GM23338 (cell line): ENCODE results near the gene LCA5. TPM values are rescaled to one million over a fixed set of nuclear protein-coding genes. Genes with fewer than 3 reads are reported as not detected.

ENCODE experiments used
- ATAC-seq: fragments of 200-7000 bp; cut with Tn5 transposase; 3 replicates; pipeline ENCODE4 v1.9.1; 2020
- DNase-seq: peaks from one replicate; pipeline ENCODE4 v3.0.0-alpha.2; 2015; ENCODE audit warnings: low spot score
- H2AFZ ChIP-seq: fragments of 200-600 bp; sonication (generic); 2 replicates; pipeline ENCODE4 v1.8.0; 2016; ENCODE audit warnings: antibody characterized with exemption, mild to moderate bottlenecking, moderate library complexity
- H3F3A ChIP-seq: fragments of 200-600 bp; sonication (generic); replicated peaks from 2 replicates; pipeline ENCODE4 v1.8.0; 2017; ENCODE audit warnings: antibody characterized with exemption, mixed run types, low read depth
- H3K27ac ChIP-seq: fragments of 200-600 bp; sonication (generic); 2 replicates; pipeline ENCODE4 v1.6.1; 2016; ENCODE audit warnings: low read depth
- H3K27me3 ChIP-seq: fragments of 200-600 bp; sonication (generic); 2 replicates; pipeline ENCODE4 v1.8.0; 2016; ENCODE audit warnings: mild to moderate bottlenecking, mixed run types, moderate library complexity; ENCODE audit not compliant: insufficient read depth
- H3K36me3 ChIP-seq: fragments of 200-600 bp; sonication (generic); 2 replicates; pipeline ENCODE4 v1.8.0; 2016; ENCODE audit warnings: mild to moderate bottlenecking; ENCODE audit not compliant: insufficient read depth
- H3K4me1 ChIP-seq: fragments of 200-600 bp; sonication (generic); 2 replicates; pipeline ENCODE4 v1.8.0; 2016; ENCODE audit warnings: mild to moderate bottlenecking, moderate library complexity; ENCODE audit not compliant: insufficient read depth
- H3K4me2 ChIP-seq: fragments of 200-600 bp; sonication (generic); 2 replicates; pipeline ENCODE4 v1.7.1; 2017; ENCODE audit warnings: mixed run types
- H3K4me3 ChIP-seq: fragments of 200-600 bp; sonication (generic); 2 replicates; pipeline ENCODE4 v1.6.1; 2016; ENCODE audit warnings: mixed run types
- H3K79me2 ChIP-seq: fragments of 200-600 bp; sonication (generic); replicated peaks from 2 replicates; pipeline ENCODE4 v1.8.0; 2017; ENCODE audit warnings: mild to moderate bottlenecking; ENCODE audit not compliant: insufficient read depth
- H3K9me2 ChIP-seq: fragments of 200-600 bp; sonication (generic); 2 replicates; pipeline ENCODE4 v1.8.0; 2017; ENCODE audit not compliant: insufficient read depth
- H4K20me1 ChIP-seq: fragments of 200-600 bp; sonication (generic); replicated peaks from 2 replicates; pipeline ENCODE4 v1.8.0; 2017; ENCODE audit warnings: mild to moderate bottlenecking; ENCODE audit not compliant: insufficient read depth
- H3K27ac Mint-ChIP-seq: 2 replicates; pipeline ENCODE4 v1.8.0; 2020; ENCODE audit warnings: inconsistent platforms, mild to moderate bottlenecking, moderate library complexity, mixed read lengths
- H3K27me3 Mint-ChIP-seq: 3 replicates; pipeline ENCODE4 v1.8.0; 2022; ENCODE audit warnings: low read depth, mild to moderate bottlenecking, moderate library complexity, mixed read lengths, inconsistent platforms; ENCODE audit not compliant: insufficient read depth, poor library complexity
- H3K36me3 Mint-ChIP-seq: 3 replicates; pipeline ENCODE4 v1.8.0; 2021; ENCODE audit warnings: low read depth, mild to moderate bottlenecking, inconsistent platforms, moderate library complexity, mixed read lengths
- H3K4me1 Mint-ChIP-seq: 3 replicates; pipeline ENCODE4 v1.8.0; 2020; ENCODE audit warnings: mild to moderate bottlenecking, inconsistent platforms, mixed read lengths
- H3K4me3 Mint-ChIP-seq: 3 replicates; pipeline ENCODE4 v1.8.0; 2021; ENCODE audit warnings: moderate library complexity, mild to moderate bottlenecking, inconsistent platforms, mixed read lengths
- H3K9me3 Mint-ChIP-seq: 3 replicates; pipeline ENCODE4 v1.8.0; 2020; ENCODE audit warnings: moderate library complexity, mild to moderate bottlenecking, inconsistent platforms, mixed read lengths
- CREB1 ChIP-seq: fragments of 250-450 bp; sonication (Bioruptor Pico); IDR thresholded peaks from 2 replicates; pipeline ENCODE4 v1.5.0; 2020; ENCODE audit warnings: low read depth, mild to moderate bottlenecking, moderate library complexity
- CTCF ChIP-seq, 2 experiments: fragments of 200-600 bp in 1 of 2; sonication (generic) in 1 of 2; conservative IDR thresholded peaks; 2 replicates each; pipeline versions ENCODE4 v1.5.1 to v1.6.1; 2016 to 2017; ENCODE audit warnings: antibody characterized with exemption in 2 of 2, low read depth in 2 of 2, mild to moderate bottlenecking in 2 of 2, moderate library complexity in 1 of 2
- JUNB ChIP-seq: IDR thresholded peaks from one replicate; pipeline ENCODE4 v1.6.1; 2016; ENCODE audit warnings: antibody characterized with exemption; ENCODE audit not compliant: unreplicated experiment
- NANOG ChIP-seq: IDR thresholded peaks from 2 replicates; pipeline ENCODE4 v1.6.1; 2016; ENCODE audit warnings: antibody characterized with exemption, borderline replicate concordance
- POLR2AphosphoS5 ChIP-seq: IDR thresholded peaks from 2 replicates; pipeline ENCODE4 v1.6.1; 2016; ENCODE audit warnings: antibody characterized with exemption, low read depth
- STAT1 ChIP-seq: IDR thresholded peaks from one replicate; pipeline ENCODE4 v1.6.1; 2016; ENCODE audit warnings: antibody characterized with exemption; ENCODE audit not compliant: unreplicated experiment
- ZNF331 ChIP-seq: fragments of 250-450 bp; sonication (Bioruptor Pico); IDR thresholded peaks from 2 replicates; pipeline ENCODE4 v1.5.0; 2020; ENCODE audit warnings: low read depth, mild to moderate bottlenecking, moderate library complexity
- polyA plus RNA-seq: library from polyadenylated mRNA; unstranded; fragments of >200 nt; fragmentation: Nextera tagmentation; extraction: Ambion mirVana; gene quantifications from 2 replicates; pipeline ENCODE4 v1.2.1, GENCODE V29; 2016
- total RNA-seq: library from RNA; depleted of rRNA; stranded (reverse); fragments of >200 nt; shearing (Covaris generic); gene quantifications from 2 replicates; pipeline ENCODE4 v1.2.3, GENCODE V29; 2014
- TF ChIP-seq, protein P1 (sequence below): fragments of 250-450 bp; sonication (Bioruptor Pico); IDR thresholded peaks from 2 replicates; pipeline ENCODE4 v1.5.0; 2020; ENCODE audit warnings: mild to moderate bottlenecking, moderate library complexity

The LCA5 gene
- total and polyA plus RNA-seq, 2 experiments from 2014 or later: 4.2 TPM

GRCh38 chr6:79574174-79574573, 36.9 kb upstream of the LCA5 start:
- DNase-seq: peak; percentile 26

More at GRCh38 chr6:79574174-79574573, 36.9 kb upstream of the LCA5 start:
- Histone ChIP-seq H3K9me2 (no peaks in the 10 kb centered on the region), H3F3A (no peaks in the 10 kb centered on the region), H3K36me3 (no peaks in the 10 kb centered on the region), H3K27me3 (no peaks in the 10 kb centered on the region), H4K20me1 (no peaks in the 10 kb centered on the region), H3K4me3 (no peak overlapping the region), H3K27ac (peak overlapping the region; percentile 2; the same call in 1 of the 2 replicates), H2AFZ (no peak overlapping the region), H3K79me2 (no peaks in the 10 kb centered on the region), H3K4me2 (peak overlapping the region; percentile 21; the same call in 1 of the 2 replicates), H3K4me1 (peaks cover 44% of the 10 kb centered on the region)
- ATAC-seq: no peak
- no peak overlapping the region for H3K4me3 Mint-ChIP-seq
- peaks cover 8% of the 10 kb centered on the region; the same call in 1 of the 3 replicates for H3K36me3 Mint-ChIP-seq
- H3K4me1 Mint-ChIP-seq: peaks cover 53% of the 10 kb centered on the region
- peaks cover 2% of the 10 kb centered on the region for H3K27me3 Mint-ChIP-seq
- peak overlapping the region; percentile 34 for H3K27ac Mint-ChIP-seq
- TF ChIP-seq NANOG (no peak), ZNF331 (no peak), CREB1 (CRISPR knock-in tag) (no peak), STAT1 (no peak), CTCF (conservative IDR thresholded peaks at IDR 0.05; ENCODE audit: low read depth in 2 of 2) (no peak), POLR2AphosphoS5 (no peak), JUNB (no peak)
- TF ChIP-seq, protein P1, sequence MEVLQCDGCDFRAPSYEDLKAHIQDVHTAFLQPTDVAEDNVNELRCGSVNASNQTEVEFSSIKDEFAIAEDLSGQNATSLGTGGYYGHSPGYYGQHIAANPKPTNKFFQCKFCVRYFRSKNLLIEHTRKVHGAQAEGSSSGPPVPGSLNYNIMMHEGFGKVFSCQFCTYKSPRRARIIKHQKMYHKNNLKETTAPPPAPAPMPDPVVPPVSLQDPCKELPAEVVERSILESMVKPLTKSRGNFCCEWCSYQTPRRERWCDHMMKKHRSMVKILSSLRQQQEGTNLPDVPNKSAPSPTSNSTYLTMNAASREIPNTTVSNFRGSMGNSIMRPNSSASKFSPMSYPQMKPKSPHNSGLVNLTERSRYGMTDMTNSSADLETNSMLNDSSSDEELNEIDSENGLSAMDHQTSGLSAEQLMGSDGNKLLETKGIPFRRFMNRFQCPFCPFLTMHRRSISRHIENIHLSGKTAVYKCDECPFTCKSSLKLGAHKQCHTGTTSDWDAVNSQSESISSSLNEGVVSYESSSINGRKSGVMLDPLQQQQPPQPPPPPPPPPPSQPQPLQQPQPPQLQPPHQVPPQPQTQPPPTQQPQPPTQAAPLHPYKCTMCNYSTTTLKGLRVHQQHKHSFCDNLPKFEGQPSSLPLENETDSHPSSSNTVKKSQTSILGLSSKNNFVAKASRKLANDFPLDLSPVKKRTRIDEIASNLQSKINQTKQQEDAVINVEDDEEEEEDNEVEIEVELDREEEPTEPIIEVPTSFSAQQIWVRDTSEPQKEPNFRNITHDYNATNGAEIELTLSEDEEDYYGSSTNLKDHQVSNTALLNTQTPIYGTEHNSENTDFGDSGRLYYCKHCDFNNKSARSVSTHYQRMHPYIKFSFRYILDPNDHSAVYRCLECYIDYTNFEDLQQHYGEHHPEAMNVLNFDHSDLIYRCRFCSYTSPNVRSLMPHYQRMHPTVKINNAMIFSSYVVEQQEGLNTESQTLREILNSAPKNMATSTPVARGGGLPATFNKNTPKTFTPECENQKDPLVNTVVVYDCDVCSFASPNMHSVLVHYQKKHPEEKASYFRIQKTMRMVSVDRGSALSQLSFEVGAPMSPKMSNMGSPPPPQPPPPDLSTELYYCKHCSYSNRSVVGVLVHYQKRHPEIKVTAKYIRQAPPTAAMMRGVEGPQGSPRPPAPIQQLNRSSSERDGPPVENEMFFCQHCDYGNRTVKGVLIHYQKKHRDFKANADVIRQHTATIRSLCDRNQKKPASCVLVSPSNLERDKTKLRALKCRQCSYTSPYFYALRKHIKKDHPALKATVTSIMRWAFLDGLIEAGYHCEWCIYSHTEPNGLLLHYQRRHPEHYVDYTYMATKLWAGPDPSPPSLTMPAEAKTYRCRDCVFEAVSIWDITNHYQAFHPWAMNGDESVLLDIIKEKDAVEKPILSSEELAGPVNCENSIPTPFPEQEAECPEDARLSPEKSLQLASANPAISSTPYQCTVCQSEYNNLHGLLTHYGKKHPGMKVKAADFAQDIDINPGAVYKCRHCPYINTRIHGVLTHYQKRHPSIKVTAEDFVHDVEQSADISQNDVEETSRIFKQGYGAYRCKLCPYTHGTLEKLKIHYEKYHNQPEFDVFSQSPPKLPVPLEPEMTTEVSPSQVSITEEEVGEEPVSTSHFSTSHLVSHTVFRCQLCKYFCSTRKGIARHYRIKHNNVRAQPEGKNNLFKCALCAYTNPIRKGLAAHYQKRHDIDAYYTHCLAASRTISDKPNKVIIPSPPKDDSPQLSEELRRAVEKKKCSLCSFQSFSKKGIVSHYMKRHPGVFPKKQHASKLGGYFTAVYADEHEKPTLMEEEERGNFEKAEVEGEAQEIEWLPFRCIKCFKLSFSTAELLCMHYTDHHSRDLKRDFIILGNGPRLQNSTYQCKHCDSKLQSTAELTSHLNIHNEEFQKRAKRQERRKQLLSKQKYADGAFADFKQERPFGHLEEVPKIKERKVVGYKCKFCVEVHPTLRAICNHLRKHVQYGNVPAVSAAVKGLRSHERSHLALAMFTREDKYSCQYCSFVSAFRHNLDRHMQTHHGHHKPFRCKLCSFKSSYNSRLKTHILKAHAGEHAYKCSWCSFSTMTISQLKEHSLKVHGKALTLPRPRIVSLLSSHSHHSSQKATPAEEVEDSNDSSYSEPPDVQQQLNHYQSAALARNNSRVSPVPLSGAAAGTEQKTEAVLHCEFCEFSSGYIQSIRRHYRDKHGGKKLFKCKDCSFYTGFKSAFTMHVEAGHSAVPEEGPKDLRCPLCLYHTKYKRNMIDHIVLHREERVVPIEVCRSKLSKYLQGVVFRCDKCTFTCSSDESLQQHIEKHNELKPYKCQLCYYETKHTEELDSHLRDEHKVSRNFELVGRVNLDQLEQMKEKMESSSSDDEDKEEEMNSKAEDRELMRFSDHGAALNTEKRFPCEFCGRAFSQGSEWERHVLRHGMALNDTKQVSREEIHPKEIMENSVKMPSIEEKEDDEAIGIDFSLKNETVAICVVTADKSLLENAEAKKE (CRISPR knock-in tag): no peak
- H3K9me3 Mint-ChIP-seq: peaks cover 7% of the 10 kb centered on the region; the same call in 2 of the 3 replicates
